Psoas muscle (tissue), 8 donors: ENCODE data around the gene GTF3C1. TPM values are rescaled to one million over a fixed set of nuclear protein-coding genes. Genes with fewer than 3 reads are reported as not detected.

Experiments used
- ATAC-seq, 4 donors: fragments of 200-7000 bp; cut with Tn5 transposase; one replicate each; pipeline ENCODE4 v1.9.1; 2020; ENCODE audit warnings: moderate library complexity in 3 of 4, mild to moderate bottlenecking in 2 of 4
- DNase-seq, 2 donors: peaks; one replicate each; pipeline ENCODE4 v3.0.0-alpha.2; 2020
- H3K27ac ChIP-seq: fragments of 200-600 bp; one replicate; pipeline ENCODE4 v1.8.0; 2022
- H3K27me3 ChIP-seq, 3 donors: fragments of 200-600 bp in 1 of 3; one replicate each; pipeline versions ENCODE4 v1.6.1 to v1.8.0; 2013 to 2022; ENCODE audit warnings: low read length in 2 of 3, mild to moderate bottlenecking in 2 of 3, moderate library complexity in 1 of 3; ENCODE audit not compliant: insufficient read depth in 3 of 3
- H3K36me3 ChIP-seq, 2 donors: fragments of 200-600 bp in 1 of 2; one replicate each; pipeline versions ENCODE4 v1.6.1 to v1.8.0; 2013 to 2022; ENCODE audit warnings: low read depth in 1 of 2, mild to moderate bottlenecking in 1 of 2, moderate library complexity in 1 of 2; ENCODE audit not compliant: insufficient read depth in 1 of 2
- H3K4me1 ChIP-seq: fragments of 200-600 bp; one replicate; pipeline ENCODE4 v1.8.0; 2022
- H3K4me3 ChIP-seq: fragments of 200-600 bp; one replicate; pipeline ENCODE4 v1.8.0; 2022; ENCODE audit warnings: mild to moderate bottlenecking
- H3K9me3 ChIP-seq: fragments of 200-600 bp; one replicate; pipeline ENCODE4 v1.8.0; 2022
- CTCF ChIP-seq: fragments of 200-600 bp; IDR thresholded peaks from one replicate; pipeline ENCODE4 v1.8.0; 2022; ENCODE audit warnings: antibody characterized with exemption
- WGBS, 3 donors: extraction: QIAGEN DNeasy Blood & Tissue Kit; methylation state at CpG; one replicate each; pipeline versions ENCODE4 v1.1.6 to v1.1.7; 2013; 5-methylcytosine and 5-hydroxymethylcytosine counted together
- intact Hi-C, 2 donors: fragments of 100-400 bp; cut with DNase I; formaldehyde crosslinking; loops; one replicate each; pipeline versions ENCODE4 v1.11.0 to v1.14.2; 2022
- polyA plus RNA-seq, 3 donors: library from polyadenylated mRNA; stranded (reverse); fragments of 200-250 nt; gene quantifications; one replicate each; pipeline ENCODE4 v1.2.3, GENCODE V29; 2013
- total RNA-seq, 4 donors: library from RNA; stranded (reverse); fragmentation: NEBNext Ultra II Directional in 2 of 4; extraction: Animal tissue kit (Norgen Biotek cat#: 25700) in 2 of 4; gene quantifications; one replicate each; pipeline versions ENCODE4 v1.2.1 to v1.2.4, GENCODE V29; 2021 to 2023
- donor health status: healthy with polysubstance abuse.
- donor health status: DM: no; HTN: no; CAD: no; lungs with moderate emphysema.
- donor health status: Bipolar disorder and iron deficiency.
- donor health status: healthy.
- donor health status: DM: yes; HTN: yes; CAD: no.
- donor health status: DM: no; HTN: no; CAD: no.
- donor health status: DM: no; HTN: no; CAD: no.
- donor health status: DM: yes; HTN: yes; CAD: no.

GTF3C1 gene
- total and polyA plus RNA-seq, 7 donors, result 35.2 to 95.5 (median 50.6) TPM

- H3K36me3 ChIP-seq, result no peaks in the 10 kb centered on the region
- H3K9me3 ChIP-seq, result no peaks in the 10 kb centered on the region
- 34 to 46% (median 41%) methylated on average over 10 of the region's 10 CpGs for WGBS, 3 donors
- no peak for TF ChIP-seq CTCF
- DNase-seq, result no peak
- ATAC-seq, result no peak
- intact Hi-C loops, result no loop called here
- H3K27ac ChIP-seq, result no peak overlapping the region
- peaks cover 0 to 4% (median 2%) of the 10 kb centered on the region in 3 donors for H3K27me3 ChIP-seq
- H3K4me3 ChIP-seq, result no peak overlapping the region
- H3K4me1 ChIP-seq, result no peaks in the 10 kb centered on the region
These were observed 118.7 kb downstream of the GTF3C1 start for GRCh38 chr16:27430923-27431484.

GRCh38 chr16:27430512-27430911 lies 119.2 kb downstream of the GTF3C1 start:
- ATAC-seq, result no peak
- Histone ChIP-seq H3K27me3 (peaks cover 0 to 4% (median 2%) of the 10 kb centered on the region in 3 donors), H3K27ac (no peak overlapping the region), H3K4me1 (no peaks in the 10 kb centered on the region), H3K4me3 (no peak overlapping the region), H3K9me3 (no peaks in the 10 kb centered on the region), H3K36me3 (no peaks in the 10 kb centered on the region)
- DNase-seq, result no peak
- TF ChIP-seq CTCF, result no peak
- WGBS, 3 donors, result 84 to 86% (median 84%) methylated on average over 7 of the region's 7 CpGs
- intact Hi-C loops, result no loop called here

- no peaks in the 10 kb centered on the region for H3K4me1 ChIP-seq
- intact Hi-C loops, result no loop called here
- H3K27ac ChIP-seq, result no peak overlapping the region
- DNase-seq (no peak), ATAC-seq (no peak)
- no peak overlapping the region for H3K4me3 ChIP-seq
- peaks cover 0 to 4% (median 2%) of the 10 kb centered on the region in 3 donors for H3K27me3 ChIP-seq
- H3K36me3 ChIP-seq, result no peaks in the 10 kb centered on the region
- TF ChIP-seq CTCF, result no peak
- 66 to 75% (median 72%) methylated on average over 16 of the region's 16 CpGs for WGBS, 3 donors
- H3K9me3 ChIP-seq, result no peaks in the 10 kb centered on the region
These were observed 119.7 kb downstream of the GTF3C1 start for GRCh38 chr16:27429981-27430441.

- Histone ChIP-seq H3K27me3 (peaks cover 0 to 4% (median 2%) of the 10 kb centered on the region in 3 donors), H3K4me1 (no peaks in the 10 kb centered on the region), H3K4me3 (no peak overlapping the region), H3K9me3 (no peaks in the 10 kb centered on the region), H3K27ac (no peak overlapping the region), H3K36me3 (no peaks in the 10 kb centered on the region)
- intact Hi-C loops, result no loop called here
- DNase-seq (no peak), ATAC-seq (no peak)
- WGBS, 3 donors, result 92 to 95% (median 93%) methylated on average over 11 of the region's 11 CpGs
- no peak for TF ChIP-seq CTCF
These were observed 120.3 kb downstream of the GTF3C1 start for GRCh38 chr16:27429330-27429871.
